C4-2B (cell line): ENCODE data around the gene KLF2.

Experiments
- CTCF ChIP-seq: fragments of 450-650 bp; conservative IDR thresholded peaks from 2 replicates; pipeline ENCODE4 v1.5.1; 2017; ENCODE audit warnings: mild to moderate bottlenecking
- ZFX ChIP-seq: fragments of 450-650 bp; IDR thresholded peaks from 2 replicates; pipeline ENCODE4 v1.6.1; 2017

GRCh38 chr19:16295057-16295456 lies 29.6 kb upstream of the KLF2 start:
- TF ChIP-seq CTCF (no peak), ZFX (no peak)
